ENCODE results near the gene CFAP141. TPM values are rescaled to one million over a fixed set of nuclear protein-coding genes. Genes with fewer than 3 reads are reported as not detected.

CFAP141 gene
- total RNA-seq, 1 experiment from 2014 or later: not detected

DNA sequence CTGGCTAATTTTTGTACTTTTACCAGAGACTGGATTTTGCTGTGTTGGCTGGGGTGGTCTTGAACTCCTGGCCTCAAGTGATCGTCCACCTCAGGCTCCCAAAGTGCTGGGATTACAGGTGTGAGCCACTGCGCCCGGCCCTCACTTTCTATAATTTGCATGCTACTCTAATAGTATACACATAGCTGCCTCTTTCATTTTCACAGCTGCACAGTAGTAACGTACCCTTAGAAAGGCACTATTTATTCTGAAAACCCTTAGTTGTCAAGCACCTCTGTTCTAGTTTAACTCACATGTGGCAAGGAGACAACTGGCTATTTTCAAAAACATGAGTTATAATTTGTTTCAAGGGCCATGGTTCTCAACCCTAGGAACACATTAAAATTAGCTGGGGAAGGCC, 31.5 kb downstream of the CFAP141 start:
- no peak for ATAC-seq
- no peaks in the 10 kb centered on the region for H3K9me3 Mint-ChIP-seq
- POLR2A ChIA-PET: no interaction called here
- H3K27me3 Mint-ChIP-seq (ENCODE audit: low read depth): no peaks in the 10 kb centered on the region
- CTCF ChIA-PET: interaction anchor here (0.7 to 1.3 kb wide), 2 partner anchors 25 to 234 kb away, joined by 3 read pairs; no protein-coding TSS in a partner anchor
- no peak overlapping the region for H3K27ac Mint-ChIP-seq
- peaks cover 61% of the 10 kb centered on the region for H3K36me3 Mint-ChIP-seq
- H3K4me3 Mint-ChIP-seq: no peak overlapping the region
- DNase-seq (ENCODE audit: low spot score): no peak
- peaks cover 20% of the 10 kb centered on the region for H3K4me1 Mint-ChIP-seq
- TF ChIP-seq, protein P1, sequence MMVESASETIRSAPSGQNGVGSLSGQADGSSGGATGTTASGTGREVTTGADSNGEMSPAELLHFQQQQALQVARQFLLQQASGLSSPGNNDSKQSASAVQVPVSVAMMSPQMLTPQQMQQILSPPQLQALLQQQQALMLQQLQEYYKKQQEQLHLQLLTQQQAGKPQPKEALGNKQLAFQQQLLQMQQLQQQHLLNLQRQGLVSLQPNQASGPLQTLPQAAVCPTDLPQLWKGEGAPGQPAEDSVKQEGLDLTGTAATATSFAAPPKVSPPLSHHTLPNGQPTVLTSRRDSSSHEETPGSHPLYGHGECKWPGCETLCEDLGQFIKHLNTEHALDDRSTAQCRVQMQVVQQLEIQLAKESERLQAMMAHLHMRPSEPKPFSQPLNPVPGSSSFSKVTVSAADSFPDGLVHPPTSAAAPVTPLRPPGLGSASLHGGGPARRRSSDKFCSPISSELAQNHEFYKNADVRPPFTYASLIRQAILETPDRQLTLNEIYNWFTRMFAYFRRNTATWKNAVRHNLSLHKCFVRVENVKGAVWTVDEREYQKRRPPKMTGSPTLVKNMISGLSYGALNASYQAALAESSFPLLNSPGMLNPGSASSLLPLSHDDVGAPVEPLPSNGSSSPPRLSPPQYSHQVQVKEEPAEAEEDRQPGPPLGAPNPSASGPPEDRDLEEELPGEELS (CRISPR knock-in tag; IDR thresholded peaks at IDR 0.05): no peak
- TF ChIP-seq, protein P2, sequence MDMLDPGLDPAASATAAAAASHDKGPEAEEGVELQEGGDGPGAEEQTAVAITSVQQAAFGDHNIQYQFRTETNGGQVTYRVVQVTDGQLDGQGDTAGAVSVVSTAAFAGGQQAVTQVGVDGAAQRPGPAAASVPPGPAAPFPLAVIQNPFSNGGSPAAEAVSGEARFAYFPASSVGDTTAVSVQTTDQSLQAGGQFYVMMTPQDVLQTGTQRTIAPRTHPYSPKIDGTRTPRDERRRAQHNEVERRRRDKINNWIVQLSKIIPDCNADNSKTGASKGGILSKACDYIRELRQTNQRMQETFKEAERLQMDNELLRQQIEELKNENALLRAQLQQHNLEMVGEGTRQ (CRISPR knock-in tag; IDR thresholded peaks at IDR 0.05): no peak
- TF ChIP-seq JAZF1 (CRISPR knock-in tag; IDR thresholded peaks at IDR 0.05) (no peak), ZNF512 (CRISPR knock-in tag; IDR thresholded peaks at IDR 0.05; ENCODE audit: borderline replicate concordance) (no peak), PREB (CRISPR knock-in tag; IDR thresholded peaks at IDR 0.05; ENCODE audit: borderline replicate concordance) (no peak), ATF3 (CRISPR knock-in tag; conservative IDR thresholded peaks at IDR 0.05) (no peak), FOXP1 (CRISPR knock-in tag; IDR thresholded peaks at IDR 0.05; ENCODE audit: borderline replicate concordance) (no peak), EMX1 (CRISPR knock-in tag; IDR thresholded peaks at IDR 0.05) (no peak), E2F4 (CRISPR knock-in tag; IDR thresholded peaks at IDR 0.05; ENCODE audit: borderline replicate concordance, low read depth) (no peak), ESRRA (CRISPR knock-in tag; IDR thresholded peaks at IDR 0.05; ENCODE audit: borderline replicate concordance) (no peak), ZNF317 (CRISPR knock-in tag; IDR thresholded peaks at IDR 0.05; ENCODE audit: borderline replicate concordance, low read depth) (no peak), ZNF671 (CRISPR knock-in tag; IDR thresholded peaks at IDR 0.05) (no peak), SOX15 (CRISPR knock-in tag; IDR thresholded peaks at IDR 0.05) (no peak), ZNF232 (CRISPR knock-in tag; IDR thresholded peaks at IDR 0.05) (no peak)
- TF ChIP-seq, protein P3, sequence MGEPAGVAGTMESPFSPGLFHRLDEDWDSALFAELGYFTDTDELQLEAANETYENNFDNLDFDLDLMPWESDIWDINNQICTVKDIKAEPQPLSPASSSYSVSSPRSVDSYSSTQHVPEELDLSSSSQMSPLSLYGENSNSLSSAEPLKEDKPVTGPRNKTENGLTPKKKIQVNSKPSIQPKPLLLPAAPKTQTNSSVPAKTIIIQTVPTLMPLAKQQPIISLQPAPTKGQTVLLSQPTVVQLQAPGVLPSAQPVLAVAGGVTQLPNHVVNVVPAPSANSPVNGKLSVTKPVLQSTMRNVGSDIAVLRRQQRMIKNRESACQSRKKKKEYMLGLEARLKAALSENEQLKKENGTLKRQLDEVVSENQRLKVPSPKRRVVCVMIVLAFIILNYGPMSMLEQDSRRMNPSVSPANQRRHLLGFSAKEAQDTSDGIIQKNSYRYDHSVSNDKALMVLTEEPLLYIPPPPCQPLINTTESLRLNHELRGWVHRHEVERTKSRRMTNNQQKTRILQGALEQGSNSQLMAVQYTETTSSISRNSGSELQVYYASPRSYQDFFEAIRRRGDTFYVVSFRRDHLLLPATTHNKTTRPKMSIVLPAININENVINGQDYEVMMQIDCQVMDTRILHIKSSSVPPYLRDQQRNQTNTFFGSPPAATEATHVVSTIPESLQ (CRISPR knock-in tag; IDR thresholded peaks at IDR 0.05): no peak
- TF ChIP-seq, protein P4, sequence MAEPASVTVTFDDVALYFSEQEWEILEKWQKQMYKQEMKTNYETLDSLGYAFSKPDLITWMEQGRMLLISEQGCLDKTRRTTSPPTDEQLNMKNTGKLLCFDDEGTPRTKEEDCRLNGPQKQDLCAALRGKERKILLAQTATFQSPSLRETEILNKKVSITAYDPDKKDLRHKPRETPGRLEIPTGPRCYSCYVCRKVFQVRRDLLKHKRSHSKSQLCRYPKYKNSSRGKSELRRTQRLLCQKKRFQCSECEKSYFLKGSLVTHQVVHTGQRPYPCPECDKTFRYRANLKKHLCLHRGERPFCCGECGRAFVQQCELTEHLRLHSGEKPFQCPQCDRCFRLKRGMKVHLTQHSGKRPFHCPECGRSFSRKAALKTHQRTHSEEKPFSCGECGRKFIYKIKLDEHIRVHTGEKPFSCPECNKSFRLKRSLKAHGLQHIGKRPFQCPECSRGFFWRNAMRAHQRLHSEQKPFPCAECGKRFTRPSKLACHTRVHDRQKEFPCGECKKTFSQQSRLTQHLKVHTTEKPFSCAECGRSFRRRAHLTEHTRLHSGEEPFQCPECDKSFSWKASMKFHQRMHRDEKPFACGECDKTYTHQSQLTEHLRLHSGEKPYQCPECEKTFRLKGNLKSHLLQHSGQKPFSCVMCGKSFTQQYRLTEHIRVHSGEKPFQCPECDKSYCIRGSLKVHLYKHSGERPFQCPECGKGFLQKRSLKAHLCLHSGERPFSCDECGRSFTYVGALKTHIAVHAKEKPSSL (CRISPR knock-in tag; conservative IDR thresholded peaks at IDR 0.05): no peak

Measured in WTC11 (cell line).